Glutamatergic neuron (in vitro differentiated cells): ENCODE results near the gene IVNS1ABP. TPM values are rescaled to one million over a fixed set of nuclear protein-coding genes. Genes with fewer than 3 reads are reported as not detected.
"Not testable (repeated sequence)": the region's sequence is repeated elsewhere in the genome, so short reads cannot be mapped to it uniquely, and the experiment has no call there.

Experiments
- DNase-seq: peaks from one replicate; pipeline ENCODE4 v3.0.0; 2022
- H3K27ac Mint-ChIP-seq: one replicate; pipeline ENCODE4 v1.8.0; 2020; ENCODE audit warnings: mild to moderate bottlenecking, mixed read lengths, inconsistent platforms; ENCODE audit not compliant: unreplicated experiment
- H3K27me3 Mint-ChIP-seq: one replicate; pipeline ENCODE4 v1.8.0; 2020; ENCODE audit warnings: mild to moderate bottlenecking, moderate library complexity, mixed read lengths, inconsistent platforms; ENCODE audit not compliant: unreplicated experiment
- H3K36me3 Mint-ChIP-seq: one replicate; pipeline ENCODE4 v1.8.0; 2020; ENCODE audit warnings: mild to moderate bottlenecking, mixed read lengths, inconsistent platforms; ENCODE audit not compliant: unreplicated experiment
- H3K4me1 Mint-ChIP-seq: one replicate; pipeline ENCODE4 v1.8.0; 2020; ENCODE audit warnings: mild to moderate bottlenecking, low read depth, mixed read lengths, inconsistent platforms; ENCODE audit not compliant: unreplicated experiment
- H3K4me3 Mint-ChIP-seq: one replicate; pipeline ENCODE4 v1.8.0; 2020; ENCODE audit warnings: mild to moderate bottlenecking, mixed read lengths, inconsistent platforms; ENCODE audit not compliant: unreplicated experiment
- H3K9me3 Mint-ChIP-seq: one replicate; pipeline ENCODE4 v1.8.0; 2020; ENCODE audit warnings: mild to moderate bottlenecking, moderate library complexity, mixed read lengths, inconsistent platforms; ENCODE audit not compliant: unreplicated experiment
- total RNA-seq: library from RNA; stranded (reverse); fragmentation: NEBNext Ultra II Directional; extraction: Animal tissue kit (Norgen Biotek cat#: 25700); gene quantifications from one replicate; pipeline ENCODE4 v1.2.1, GENCODE V29; 2021; ENCODE audit not compliant: unreplicated experiment
- TF ChIP-seq, protein P1 (sequence below): fragments of 200-600 bp; sonication (generic); IDR thresholded peaks from one replicate; pipeline ENCODE4 v1.5.0; 2021; ENCODE audit not compliant: partially characterized antibody, unreplicated experiment

Gene IVNS1ABP
- total RNA-seq, 1 donor from 2014 or later, result 93.2 TPM

DNA sequence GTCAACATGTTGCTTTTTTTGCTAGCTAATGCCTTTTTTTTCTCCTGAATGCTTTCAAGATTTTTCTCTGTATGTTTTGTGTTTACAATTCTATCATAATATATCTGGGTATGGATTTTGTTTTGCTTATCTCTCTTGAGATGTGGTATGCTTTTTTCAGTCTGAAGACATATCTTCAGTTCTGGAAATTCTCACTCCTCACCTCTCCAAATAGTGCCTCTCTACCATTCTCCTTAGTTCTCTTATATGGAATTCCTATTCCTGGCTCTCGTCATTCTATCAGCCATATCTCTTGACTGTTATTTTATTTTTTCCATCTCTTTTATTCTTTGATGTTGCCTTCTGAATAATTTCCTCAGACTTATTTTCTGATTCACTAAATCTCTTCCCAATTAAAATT, 58.4 kb downstream of the IVNS1ABP start:
- no peak for DNase-seq
- Mint-ChIP-seq H3K9me3 (no peaks in the 10 kb centered on the region), H3K27me3 (no peaks in the 10 kb centered on the region), H3K4me1 (no peaks in the 10 kb centered on the region), H3K36me3 (no peaks in the 10 kb centered on the region), H3K27ac (no peak overlapping the region), H3K4me3 (no peak overlapping the region)
- TF ChIP-seq, protein P1, sequence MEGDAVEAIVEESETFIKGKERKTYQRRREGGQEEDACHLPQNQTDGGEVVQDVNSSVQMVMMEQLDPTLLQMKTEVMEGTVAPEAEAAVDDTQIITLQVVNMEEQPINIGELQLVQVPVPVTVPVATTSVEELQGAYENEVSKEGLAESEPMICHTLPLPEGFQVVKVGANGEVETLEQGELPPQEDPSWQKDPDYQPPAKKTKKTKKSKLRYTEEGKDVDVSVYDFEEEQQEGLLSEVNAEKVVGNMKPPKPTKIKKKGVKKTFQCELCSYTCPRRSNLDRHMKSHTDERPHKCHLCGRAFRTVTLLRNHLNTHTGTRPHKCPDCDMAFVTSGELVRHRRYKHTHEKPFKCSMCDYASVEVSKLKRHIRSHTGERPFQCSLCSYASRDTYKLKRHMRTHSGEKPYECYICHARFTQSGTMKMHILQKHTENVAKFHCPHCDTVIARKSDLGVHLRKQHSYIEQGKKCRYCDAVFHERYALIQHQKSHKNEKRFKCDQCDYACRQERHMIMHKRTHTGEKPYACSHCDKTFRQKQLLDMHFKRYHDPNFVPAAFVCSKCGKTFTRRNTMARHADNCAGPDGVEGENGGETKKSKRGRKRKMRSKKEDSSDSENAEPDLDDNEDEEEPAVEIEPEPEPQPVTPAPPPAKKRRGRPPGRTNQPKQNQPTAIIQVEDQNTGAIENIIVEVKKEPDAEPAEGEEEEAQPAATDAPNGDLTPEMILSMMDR, result no peak

DNA sequence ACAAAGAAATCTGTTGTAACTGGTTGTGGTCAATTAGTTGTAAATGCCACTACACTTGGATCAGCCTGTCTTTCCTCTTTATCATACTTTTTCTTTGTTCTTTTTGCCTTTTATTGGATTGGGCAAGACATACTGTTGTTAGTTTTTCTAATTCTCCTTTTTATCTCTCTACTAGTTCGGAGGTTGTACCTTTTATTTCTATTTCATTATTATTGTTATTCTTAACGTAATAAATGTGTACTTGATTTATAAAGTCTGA, 59.2 kb downstream of the IVNS1ABP start:
- Mint-ChIP-seq H3K9me3 (no peaks in the 10 kb centered on the region), H3K36me3 (no peaks in the 10 kb centered on the region)

GRCh38 chr1:185257116-185257949, 59.7 kb downstream of the IVNS1ABP start:
- H3K4me3 Mint-ChIP-seq, result not testable (repeated sequence)

More for the DNA sequence above, 59.2 kb downstream of the IVNS1ABP start:
- no peak overlapping the region for H3K27ac Mint-ChIP-seq
- H3K4me3 Mint-ChIP-seq, result no peak overlapping the region
- no peak for DNase-seq
- no peaks in the 10 kb centered on the region for H3K27me3 Mint-ChIP-seq
- H3K4me1 Mint-ChIP-seq, result no peaks in the 10 kb centered on the region
- TF ChIP-seq, protein P1, result no peak

DNA sequence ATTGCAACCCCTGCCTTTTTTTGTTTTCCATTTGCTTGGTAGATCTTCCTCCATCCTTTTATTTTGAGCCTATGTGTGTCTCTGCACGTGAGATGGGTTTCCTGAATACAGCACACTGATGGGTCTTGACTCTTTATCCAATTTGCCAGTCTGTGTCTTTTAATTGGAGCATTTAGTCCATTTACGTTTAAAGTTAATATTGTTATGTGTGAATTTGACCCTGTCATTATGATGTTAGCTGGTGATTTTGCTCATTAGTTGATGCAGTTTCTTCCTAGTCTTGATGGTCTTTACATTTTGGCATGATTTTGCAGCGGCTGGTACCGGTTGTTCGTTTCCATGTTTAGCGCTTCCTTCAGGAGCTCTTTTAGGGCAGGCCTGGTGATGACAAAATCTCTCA, 61.4 kb downstream of the IVNS1ABP start:
- H3K36me3 Mint-ChIP-seq, H3K9me3 Mint-ChIP-seq: not testable (repeated sequence)

More at GRCh38 chr1:185257116-185257949, 59.7 kb downstream of the IVNS1ABP start:
- H3K36me3 Mint-ChIP-seq, H3K9me3 Mint-ChIP-seq, H3K27me3 Mint-ChIP-seq, H3K4me1 Mint-ChIP-seq, DNase-seq, H3K27ac Mint-ChIP-seq: not testable (repeated sequence)

GRCh38 chr1:185252404-185252803, 64.6 kb downstream of the IVNS1ABP start:
- not testable (repeated sequence) for H3K27me3 Mint-ChIP-seq, H3K4me1 Mint-ChIP-seq, H3K36me3 Mint-ChIP-seq, H3K9me3 Mint-ChIP-seq, H3K4me3 Mint-ChIP-seq, H3K27ac Mint-ChIP-seq, DNase-seq

More for the DNA sequence above, 61.4 kb downstream of the IVNS1ABP start:
- H3K27ac Mint-ChIP-seq, DNase-seq, H3K27me3 Mint-ChIP-seq, H3K4me3 Mint-ChIP-seq, H3K4me1 Mint-ChIP-seq: not testable (repeated sequence)

DNA sequence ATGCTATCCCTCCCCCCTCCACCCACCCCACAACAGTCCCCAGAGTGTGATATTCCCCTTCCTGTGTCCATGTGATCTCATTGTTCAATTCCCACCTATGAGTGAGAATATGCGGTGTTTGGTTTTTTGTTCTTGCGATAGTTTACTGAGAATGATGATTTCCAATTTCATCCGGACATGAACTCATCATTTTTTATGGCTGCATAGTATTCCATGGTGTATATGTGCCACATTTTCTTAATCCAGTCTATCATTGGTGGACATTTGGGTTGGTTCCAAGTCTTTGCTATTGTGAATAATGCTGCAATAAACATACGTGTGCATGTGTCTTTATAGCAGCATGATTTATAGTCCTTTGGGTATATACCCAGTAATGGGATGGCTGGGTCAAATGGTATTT, 65.1 kb downstream of the IVNS1ABP start:
- H3K4me3 Mint-ChIP-seq, H3K27ac Mint-ChIP-seq, H3K36me3 Mint-ChIP-seq, H3K9me3 Mint-ChIP-seq, DNase-seq, H3K4me1 Mint-ChIP-seq, H3K27me3 Mint-ChIP-seq: not testable (repeated sequence)

DNA sequence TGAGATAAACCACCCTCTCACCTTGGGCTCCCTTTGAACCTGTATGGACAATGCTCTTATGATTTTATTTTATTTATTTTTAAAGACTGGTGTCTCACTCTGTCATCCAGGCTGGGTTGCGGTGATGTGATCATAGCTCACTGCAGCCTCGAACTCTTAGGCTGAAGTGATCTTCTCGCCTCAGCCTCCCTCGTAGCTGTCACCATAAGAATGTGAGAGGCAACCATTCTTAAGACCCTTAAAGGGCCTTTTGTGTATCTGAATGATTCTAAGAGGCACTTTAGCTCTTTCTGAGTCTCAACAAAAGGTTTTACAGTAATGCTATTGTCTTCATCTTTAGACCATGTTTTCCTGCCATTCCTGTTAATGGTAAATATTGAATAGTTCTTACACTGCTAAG, 67.0 kb downstream of the IVNS1ABP start:
- no peaks in the 10 kb centered on the region for H3K4me1 Mint-ChIP-seq
- TF ChIP-seq, protein P1, result no peak
- DNase-seq, result no peak
- H3K9me3 Mint-ChIP-seq, result no peaks in the 10 kb centered on the region
- no peaks in the 10 kb centered on the region for H3K36me3 Mint-ChIP-seq
- no peaks in the 10 kb centered on the region for H3K27me3 Mint-ChIP-seq
- no peak overlapping the region for H3K27ac Mint-ChIP-seq
- no peak overlapping the region for H3K4me3 Mint-ChIP-seq
